ENCODE measurements around the gene PRMT9. TPM values are rescaled to one million over a fixed set of nuclear protein-coding genes. Genes with fewer than 3 reads are reported as not detected.

Gene PRMT9
- total RNA-seq, 4 donors from 2014 or later, result 3.2 to 8.1 (median 5.9) TPM

- H3K4me1 ChIP-seq, result peaks cover 0 to 15% (median 3%) of the 10 kb centered on the region in 3 donors
- H3K36me3 ChIP-seq, result peaks cover 3 to 89% (median 5%) of the 10 kb centered on the region in 3 donors
- no peaks in the 10 kb centered on the region for H3K27me3 ChIP-seq
- TF ChIP-seq CTCF (IDR thresholded peaks at IDR 0.05), result no peak
- TF ChIP-seq POLR2A (IDR thresholded peaks at IDR 0.05), result no peak
- intact Hi-C loops (cut with DNase I), result no loop called here
- 80 to 81% methylated on average over 6 of the region's 6 CpGs for WGBS, 2 donors
- DNase-seq, result no peak
- H3K27ac ChIP-seq, result no peak overlapping the region
- no peaks in the 10 kb centered on the region for H3K9me3 ChIP-seq
- no peak overlapping the region for H3K4me3 ChIP-seq
Measured at GRCh38 chr4:147625733-147626132, 58.2 kb downstream of the PRMT9 start.

- DNase-seq, result no peak
- TF ChIP-seq POLR2A (IDR thresholded peaks at IDR 0.05) (no peak), CTCF (IDR thresholded peaks at IDR 0.05) (no peak)
- peaks cover 0 to 51% (median 22%) of the 10 kb centered on the region in 3 donors for H3K4me1 ChIP-seq
- H3K27me3 ChIP-seq, result no peaks in the 10 kb centered on the region
- WGBS, 2 donors, result 81 to 91% methylated on average over 2 of the region's 2 CpGs
- peaks cover 0 to 37% (median 0%) of the 10 kb centered on the region in 3 donors for H3K36me3 ChIP-seq
- no peaks in the 10 kb centered on the region for H3K9me3 ChIP-seq
- H3K4me3 ChIP-seq, result no peak overlapping the region
- H3K27ac ChIP-seq, result no peak overlapping the region
- intact Hi-C loops (cut with DNase I), result no loop called here
Measured at GRCh38 chr4:147620315-147620714, 63.6 kb downstream of the PRMT9 start.

GRCh38 chr4:147617841-147618691 lies 65.9 kb downstream of the PRMT9 start:
- Histone ChIP-seq H3K4me1 (peaks cover 0 to 51% (median 22%) of the 10 kb centered on the region in 3 donors), H3K9me3 (no peaks in the 10 kb centered on the region), H3K27me3 (no peaks in the 10 kb centered on the region), H3K27ac (peak overlapping the region; percentile 84 to 93 (median 90)), H3K4me3 (peak overlapping the region; percentile 52 to 95 (median 90)), H3K36me3 (peaks cover 0 to 14% (median 0%) of the 10 kb centered on the region in 3 donors)
- WGBS, 2 donors, result 7 to 11% methylated on average over 17 of the region's 17 CpGs
- no peak for TF ChIP-seq POLR2A (IDR thresholded peaks at IDR 0.05)
- no peak for TF ChIP-seq CTCF (IDR thresholded peaks at IDR 0.05)
- intact Hi-C loops (cut with DNase I), result no loop called here
- DNase-seq, result no peak

GRCh38 chr4:147617173-147617840 lies 66.7 kb downstream of the PRMT9 start, which contains the start of gene TMEM184C:
Gene TMEM184C, plus strand, starts transcription at chr4:147617397. Its CDS starts 560 bp downstream, at chr4:147617957.
- WGBS, 2 donors, result 1% methylated on average over 16 to 31 of the region's 37 CpGs
- intact Hi-C loops (cut with DNase I), result no loop called here

More at GRCh38 chr4:147617173-147617840, 66.7 kb downstream of the PRMT9 start, which contains the start of gene TMEM184C:
- peak; percentile 86 for DNase-seq
- H3K36me3 ChIP-seq, result peaks cover 0 to 6% (median 0%) of the 10 kb centered on the region in 3 donors
- TF ChIP-seq POLR2A (IDR thresholded peaks at IDR 0.05) (peak in 2 of 4 donors; percentile 54 to 70), CTCF (IDR thresholded peaks at IDR 0.05) (peak in 1 of 6 experiments; percentile 27)
- H3K27ac ChIP-seq, result peak within 1 kb of the TSS; percentile 84 to 93 (median 90)
- H3K4me3 ChIP-seq, result peak within 1 kb of the TSS; percentile 52 to 95 (median 90)
- no peaks in the 10 kb centered on the region for H3K27me3 ChIP-seq
- H3K4me1 ChIP-seq, result peaks cover 0 to 51% (median 22%) of the 10 kb centered on the region in 3 donors
- no peaks in the 10 kb centered on the region for H3K9me3 ChIP-seq
